HEK293 (cell line): Measurements from ENCODE around the gene ANKRD65.

ENCODE experiments used
- CTCF ChIP-seq: fragments of 450-650 bp; formaldehyde crosslinking; IDR thresholded peaks from 2 replicates; pipeline ENCODE4 v1.5.1; 2016; ENCODE audit warnings: missing biosample characterization, missing genetic modification characterization
- YY1 ChIP-seq: fragments of 450-650 bp; formaldehyde crosslinking; IDR thresholded peaks from 2 replicates; pipeline ENCODE4 v1.5.1; 2018; ENCODE audit warnings: missing biosample characterization, missing genetic modification characterization
- ZBTB17 ChIP-seq: fragments of 450-650 bp; formaldehyde crosslinking; IDR thresholded peaks from 2 replicates; pipeline ENCODE4 v1.5.1; 2016; ENCODE audit warnings: missing biosample characterization, missing genetic modification characterization
- ZFHX2 ChIP-seq: fragments of 450-650 bp; formaldehyde crosslinking; conservative IDR thresholded peaks from 2 replicates; pipeline ENCODE4 v1.5.1; 2016; ENCODE audit warnings: missing biosample characterization, missing genetic modification characterization
- ZNF37A ChIP-seq: fragments of 450-650 bp; IDR thresholded peaks from 2 replicates; pipeline ENCODE4 v1.5.1; 2018; ENCODE audit warnings: missing biosample characterization, missing genetic modification characterization
- ZNF660 ChIP-seq: fragments of 450-650 bp; IDR thresholded peaks from 2 replicates; pipeline ENCODE4 v1.5.1; 2018; ENCODE audit warnings: missing biosample characterization, mild to moderate bottlenecking, missing genetic modification characterization
- TF ChIP-seq, protein P1 (sequence below): fragments of 450-650 bp; formaldehyde crosslinking; IDR thresholded peaks from 2 replicates; pipeline ENCODE4 v1.5.1; 2016; ENCODE audit warnings: missing biosample characterization, missing genetic modification characterization

- TF ChIP-seq ZNF660 (tag by site-specific recombination) (no peak), ZNF37A (tag by site-specific recombination) (no peak), ZFHX2 (tag by site-specific recombination) (no peak), YY1 (no peak), CTCF (tag by site-specific recombination) (no peak), ZBTB17 (peak; percentile 67)
- TF ChIP-seq, protein P1, sequence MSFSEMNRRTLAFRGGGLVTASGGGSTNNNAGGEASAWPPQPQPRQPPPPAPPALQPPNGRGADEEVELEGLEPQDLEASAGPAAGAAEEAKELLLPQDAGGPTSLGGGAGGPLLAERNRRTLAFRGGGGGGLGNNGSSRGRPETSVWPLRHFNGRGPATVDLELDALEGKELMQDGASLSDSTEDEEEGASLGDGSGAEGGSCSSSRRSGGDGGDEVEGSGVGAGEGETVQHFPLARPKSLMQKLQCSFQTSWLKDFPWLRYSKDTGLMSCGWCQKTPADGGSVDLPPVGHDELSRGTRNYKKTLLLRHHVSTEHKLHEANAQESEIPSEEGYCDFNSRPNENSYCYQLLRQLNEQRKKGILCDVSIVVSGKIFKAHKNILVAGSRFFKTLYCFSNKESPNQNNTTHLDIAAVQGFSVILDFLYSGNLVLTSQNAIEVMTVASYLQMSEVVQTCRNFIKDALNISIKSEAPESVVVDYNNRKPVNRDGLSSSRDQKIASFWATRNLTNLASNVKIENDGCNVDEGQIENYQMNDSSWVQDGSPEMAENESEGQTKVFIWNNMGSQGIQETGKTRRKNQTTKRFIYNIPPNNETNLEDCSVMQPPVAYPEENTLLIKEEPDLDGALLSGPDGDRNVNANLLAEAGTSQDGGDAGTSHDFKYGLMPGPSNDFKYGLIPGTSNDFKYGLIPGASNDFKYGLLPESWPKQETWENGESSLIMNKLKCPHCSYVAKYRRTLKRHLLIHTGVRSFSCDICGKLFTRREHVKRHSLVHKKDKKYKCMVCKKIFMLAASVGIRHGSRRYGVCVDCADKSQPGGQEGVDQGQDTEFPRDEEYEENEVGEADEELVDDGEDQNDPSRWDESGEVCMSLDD (tag by site-specific recombination): no peak
Observed at GRCh38 chr1:1429671-1430073, 8.6 kb upstream of the ANKRD65 start.
